ENCODE measurements around the gene HMGN4. TPM values are rescaled to one million over a fixed set of nuclear protein-coding genes. Genes with fewer than 3 reads are reported as not detected.
"Not testable (repeated sequence)": the region's sequence is repeated elsewhere in the genome, so short reads cannot be mapped to it uniquely, and the experiment has no call there.

Gene HMGN4
- total RNA-seq, 1 donor from 2014 or later = 27.2 TPM

DNA sequence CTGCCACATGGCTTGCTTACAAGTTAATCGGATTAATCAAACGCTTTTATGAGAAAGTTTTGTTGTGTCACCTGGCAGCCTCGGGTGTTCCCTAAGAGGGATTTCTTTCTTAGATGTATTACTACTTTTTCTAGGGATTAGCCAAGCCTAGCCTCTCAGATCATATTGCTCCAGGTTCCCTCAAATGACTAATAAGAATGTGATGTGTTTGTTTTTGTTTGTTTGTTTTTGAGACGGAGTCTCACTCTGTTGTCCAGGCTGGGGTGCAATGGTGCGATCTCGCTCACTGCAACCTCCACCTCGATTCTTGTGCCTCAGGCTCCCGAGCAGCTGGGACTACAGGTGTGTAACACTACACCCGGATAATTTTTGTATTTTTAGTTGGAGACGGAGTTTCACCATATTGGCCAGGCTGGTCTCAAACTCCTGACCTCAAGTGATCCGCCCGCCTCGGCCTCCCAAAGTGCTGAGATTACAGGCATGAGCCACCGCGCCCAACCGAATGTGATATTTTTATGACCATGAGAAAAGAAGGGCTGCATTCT lies 977 bp downstream of the HMGN4 start:
- Mint-ChIP-seq H3K9me3 (ENCODE audit: unreplicated experiment) (no peaks in the 10 kb centered on the region), H3K27me3 (ENCODE audit: unreplicated experiment) (peaks cover 24% of the 10 kb centered on the region), H3K4me3 (ENCODE audit: unreplicated experiment) (peak overlapping the region; percentile 97), H3K27ac (ENCODE audit: unreplicated experiment) (peak overlapping the region; percentile 98), H3K36me3 (ENCODE audit: low read depth, unreplicated experiment) (no peaks in the 10 kb centered on the region), H3K4me1 (ENCODE audit: unreplicated experiment) (peaks cover 19% of the 10 kb centered on the region)
- TF ChIP-seq, protein P1, sequence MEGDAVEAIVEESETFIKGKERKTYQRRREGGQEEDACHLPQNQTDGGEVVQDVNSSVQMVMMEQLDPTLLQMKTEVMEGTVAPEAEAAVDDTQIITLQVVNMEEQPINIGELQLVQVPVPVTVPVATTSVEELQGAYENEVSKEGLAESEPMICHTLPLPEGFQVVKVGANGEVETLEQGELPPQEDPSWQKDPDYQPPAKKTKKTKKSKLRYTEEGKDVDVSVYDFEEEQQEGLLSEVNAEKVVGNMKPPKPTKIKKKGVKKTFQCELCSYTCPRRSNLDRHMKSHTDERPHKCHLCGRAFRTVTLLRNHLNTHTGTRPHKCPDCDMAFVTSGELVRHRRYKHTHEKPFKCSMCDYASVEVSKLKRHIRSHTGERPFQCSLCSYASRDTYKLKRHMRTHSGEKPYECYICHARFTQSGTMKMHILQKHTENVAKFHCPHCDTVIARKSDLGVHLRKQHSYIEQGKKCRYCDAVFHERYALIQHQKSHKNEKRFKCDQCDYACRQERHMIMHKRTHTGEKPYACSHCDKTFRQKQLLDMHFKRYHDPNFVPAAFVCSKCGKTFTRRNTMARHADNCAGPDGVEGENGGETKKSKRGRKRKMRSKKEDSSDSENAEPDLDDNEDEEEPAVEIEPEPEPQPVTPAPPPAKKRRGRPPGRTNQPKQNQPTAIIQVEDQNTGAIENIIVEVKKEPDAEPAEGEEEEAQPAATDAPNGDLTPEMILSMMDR (IDR thresholded peaks at IDR 0.05; ENCODE audit: unreplicated experiment) = no peak
- no peak for DNase-seq (ENCODE audit: low spot score)

DNA sequence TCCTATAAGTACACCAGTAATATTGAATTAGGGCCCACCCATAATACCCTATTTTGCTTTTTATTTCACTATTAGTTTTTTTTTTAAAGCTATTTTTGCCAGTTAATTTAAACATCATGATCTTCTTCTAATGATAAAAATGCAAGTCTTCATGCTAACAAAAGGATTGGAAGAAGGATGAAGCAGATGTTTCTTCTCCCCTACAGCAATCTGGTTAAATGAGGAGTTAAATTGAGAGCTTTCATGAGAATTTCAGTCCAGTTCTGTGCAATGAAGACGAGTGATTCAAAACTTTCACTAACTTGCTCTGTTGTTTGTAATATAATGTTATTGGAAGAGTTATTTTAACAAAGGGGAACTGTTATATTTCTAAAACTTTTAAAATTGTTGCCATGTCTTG lies 3.4 kb downstream of the HMGN4 start:
- Mint-ChIP-seq H3K4me3 (ENCODE audit: unreplicated experiment) (no peak overlapping the region), H3K27me3 (ENCODE audit: unreplicated experiment) (peaks cover 23% of the 10 kb centered on the region), H3K27ac (ENCODE audit: unreplicated experiment) (no peak overlapping the region), H3K36me3 (ENCODE audit: low read depth, unreplicated experiment) (no peaks in the 10 kb centered on the region), H3K4me1 (ENCODE audit: unreplicated experiment) (peaks cover 18% of the 10 kb centered on the region), H3K9me3 (ENCODE audit: unreplicated experiment) (no peaks in the 10 kb centered on the region)
- DNase-seq (ENCODE audit: low spot score) = no peak
- TF ChIP-seq, protein P1 (IDR thresholded peaks at IDR 0.05; ENCODE audit: unreplicated experiment) = no peak

DNA sequence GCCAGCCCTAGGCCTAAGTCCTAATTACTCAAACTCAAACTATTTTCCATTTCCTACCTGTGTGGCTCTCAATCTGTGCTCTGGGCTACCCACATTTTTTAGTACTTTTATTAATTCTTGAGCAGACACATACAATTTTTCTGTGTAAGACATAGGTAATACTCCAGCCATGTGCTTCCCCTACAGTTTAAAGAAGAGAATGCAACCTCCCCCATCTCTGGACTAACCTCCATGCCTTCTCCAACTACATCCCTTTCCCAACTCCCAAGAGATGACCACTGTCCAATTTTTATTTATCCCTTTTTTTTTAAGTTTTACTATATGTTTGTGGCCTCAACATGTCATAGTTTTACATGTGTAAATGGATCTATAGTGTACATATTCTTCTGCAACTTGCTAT lies 5.8 kb downstream of the HMGN4 start:
- no peak overlapping the region for H3K4me3 Mint-ChIP-seq (ENCODE audit: unreplicated experiment)
- no peak overlapping the region for H3K27ac Mint-ChIP-seq (ENCODE audit: unreplicated experiment)
- TF ChIP-seq, protein P1 (IDR thresholded peaks at IDR 0.05; ENCODE audit: unreplicated experiment) = no peak
- H3K4me1 Mint-ChIP-seq (ENCODE audit: unreplicated experiment) = peaks cover 3% of the 10 kb centered on the region
- H3K27me3 Mint-ChIP-seq (ENCODE audit: unreplicated experiment) = peaks cover 3% of the 10 kb centered on the region
- no peak for DNase-seq (ENCODE audit: low spot score)
- no peaks in the 10 kb centered on the region for H3K9me3 Mint-ChIP-seq (ENCODE audit: unreplicated experiment)
- H3K36me3 Mint-ChIP-seq (ENCODE audit: low read depth, unreplicated experiment) = no peaks in the 10 kb centered on the region

DNA sequence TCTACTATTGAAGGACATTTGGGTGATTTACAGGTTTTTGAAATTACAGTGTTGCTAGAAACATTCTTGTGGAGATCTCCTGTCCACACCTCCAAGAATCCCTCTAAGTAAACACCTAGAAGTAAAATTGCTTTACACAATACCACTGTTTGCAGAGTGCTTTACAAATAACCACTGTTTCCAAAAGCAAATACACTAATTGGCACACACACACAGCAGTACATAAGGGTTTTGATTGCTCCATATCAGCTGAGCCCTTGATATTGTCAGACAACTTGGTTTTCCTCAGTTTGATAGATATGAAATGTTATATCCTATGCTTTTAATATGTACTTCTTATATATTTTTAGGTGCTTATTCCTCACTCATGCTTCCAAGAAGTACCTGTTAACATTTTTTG lies 6.3 kb downstream of the HMGN4 start:
- DNase-seq (ENCODE audit: low spot score) = no peak
- Mint-ChIP-seq H3K27ac (ENCODE audit: unreplicated experiment) (no peak overlapping the region), H3K36me3 (ENCODE audit: low read depth, unreplicated experiment) (no peaks in the 10 kb centered on the region), H3K9me3 (ENCODE audit: unreplicated experiment) (no peaks in the 10 kb centered on the region), H3K4me3 (ENCODE audit: unreplicated experiment) (no peak overlapping the region), H3K27me3 (ENCODE audit: unreplicated experiment) (no peaks in the 10 kb centered on the region), H3K4me1 (ENCODE audit: unreplicated experiment) (no peaks in the 10 kb centered on the region)
- TF ChIP-seq, protein P1 (IDR thresholded peaks at IDR 0.05; ENCODE audit: unreplicated experiment) = no peak

DNA sequence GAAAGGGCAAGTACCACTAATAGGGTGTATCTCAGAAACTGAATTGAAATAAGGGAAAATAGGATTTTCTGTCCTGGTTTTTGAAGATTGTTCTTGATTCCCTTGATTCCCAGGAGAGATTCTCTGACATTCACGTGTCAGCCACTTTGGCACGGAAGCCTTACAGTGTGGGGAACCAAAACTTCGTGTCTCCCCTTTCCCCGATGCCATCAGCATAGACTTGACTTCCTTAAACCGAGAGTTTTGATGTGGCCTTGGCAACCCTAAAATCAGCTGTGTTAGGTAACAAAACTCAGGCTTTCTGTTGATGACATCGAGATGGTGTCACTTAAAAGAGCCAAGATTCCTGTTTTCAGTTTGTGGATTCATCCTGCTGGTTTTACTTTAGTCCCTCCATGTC lies 7.5 kb downstream of the HMGN4 start:
- Mint-ChIP-seq H3K4me1 (ENCODE audit: unreplicated experiment) (no peaks in the 10 kb centered on the region), H3K4me3 (ENCODE audit: unreplicated experiment) (no peak overlapping the region), H3K9me3 (ENCODE audit: unreplicated experiment) (no peaks in the 10 kb centered on the region), H3K36me3 (ENCODE audit: low read depth, unreplicated experiment) (no peaks in the 10 kb centered on the region), H3K27ac (ENCODE audit: unreplicated experiment) (no peak overlapping the region), H3K27me3 (ENCODE audit: unreplicated experiment) (no peaks in the 10 kb centered on the region)
- DNase-seq (ENCODE audit: low spot score) = no peak
- TF ChIP-seq, protein P1 (IDR thresholded peaks at IDR 0.05; ENCODE audit: unreplicated experiment) = no peak

DNA sequence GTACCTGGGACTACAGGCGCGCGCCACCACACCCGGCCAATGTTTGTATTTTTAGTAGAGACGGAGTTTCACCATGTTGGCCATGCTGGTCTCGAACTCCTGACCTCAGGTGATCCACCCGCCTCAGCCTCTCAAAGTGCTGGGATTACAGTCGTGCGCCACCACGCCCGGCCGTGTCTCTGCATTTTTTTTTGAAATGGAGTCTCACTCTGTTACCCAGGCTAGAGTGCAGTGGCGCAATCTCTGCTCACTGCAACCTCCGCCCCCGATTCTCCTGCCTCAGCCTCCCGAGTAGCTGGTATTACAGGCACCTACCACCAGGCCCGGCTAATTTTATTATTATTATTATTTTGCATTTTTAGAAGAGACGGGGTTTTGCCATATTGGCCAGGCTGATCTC lies 9.2 kb downstream of the HMGN4 start:
- H3K4me1 Mint-ChIP-seq (ENCODE audit: unreplicated experiment) = not testable (repeated sequence)

More for the DNA sequence above, 9.2 kb downstream of the HMGN4 start:
- not testable (repeated sequence) for H3K27ac Mint-ChIP-seq (ENCODE audit: unreplicated experiment); H3K36me3 Mint-ChIP-seq (ENCODE audit: low read depth, unreplicated experiment); DNase-seq (ENCODE audit: low spot score); H3K27me3 Mint-ChIP-seq (ENCODE audit: unreplicated experiment); H3K4me3 Mint-ChIP-seq (ENCODE audit: unreplicated experiment); H3K9me3 Mint-ChIP-seq (ENCODE audit: unreplicated experiment)

Measured in endothelial cell (in vitro differentiated cells).